SK-N-SH (cell line): ENCODE data around the gene SGMS2. TPM values are rescaled to one million over a fixed set of nuclear protein-coding genes. Genes with fewer than 3 reads are reported as not detected.

Experiments used
- CTCF ChIA-PET: fragments of 300-600, 350-600 bp; formaldehyde crosslinking; extraction: SDS; loops from one replicate; lab custom pipeline; 2021; lab: Yijun Ruan, JAX
- POLR2A ChIA-PET: fragments of 350-600 bp; sonication (Branson Sonifier 250); formaldehyde crosslinking; extraction: SDS; loops from one replicate; lab custom pipeline; 2020; ENCODE audit warnings: antibody characterized with exemption, inconsistent platforms; lab: Yijun Ruan, JAX
- DNase-seq: peaks from one replicate; pipeline ENCODE4 v3.0.0; 2012
- H2AFZ ChIP-seq: fragments of 200-600 bp; sonication (generic); 2 replicates; pipeline ENCODE4 v1.8.1; 2016; ENCODE audit warnings: antibody characterized with exemption, mild to moderate bottlenecking, low read depth
- H3F3A ChIP-seq: fragments of 200-600 bp; sonication (generic); replicated peaks from 2 replicates; pipeline ENCODE3; 2016; ENCODE audit warnings: antibody characterized with exemption, mild to moderate bottlenecking; ENCODE audit not compliant: insufficient read depth
- H3K27ac ChIP-seq, 2 experiments: fragments of 200-500 bp in 1 of 2; fragments of 200-600 bp in 1 of 2; sonication (Bioruptor generic) in 1 of 2; sonication (generic), shearing (Covaris generic) in 1 of 2; 2 replicates each; pipeline versions ENCODE4 v1.5.1 to v1.6.1; 2014 to 2016; ENCODE audit warnings: low read depth in 2 of 2, inconsistent platforms in 1 of 2, low read length in 1 of 2, mild to moderate bottlenecking in 1 of 2, mixed read lengths in 1 of 2
- H3K27me3 ChIP-seq: fragments of 200-600 bp; sonication (generic), shearing (Covaris generic); 2 replicates; pipeline ENCODE4 v1.6.1; 2016; ENCODE audit warnings: mixed run types; ENCODE audit not compliant: insufficient read depth
- H3K36me3 ChIP-seq, 2 experiments: fragments of 200-500 bp in 1 of 2; fragments of 200-600 bp in 1 of 2; sonication (Bioruptor generic) in 1 of 2; sonication (generic) in 1 of 2; replicated peaks in 1 of 2; 2 replicates each; pipeline versions ENCODE3 to v1.5.1; 2014 to 2016; ENCODE audit warnings: low read length in 1 of 2, mild to moderate bottlenecking in 1 of 2; ENCODE audit not compliant: insufficient read depth in 2 of 2, control insufficient read depth in 1 of 2
- H3K4me1 ChIP-seq, 2 experiments: fragments of 200-500 bp in 1 of 2; fragments of 200-600 bp in 1 of 2; sonication (Bioruptor generic) in 1 of 2; sonication (generic), shearing (Covaris generic) in 1 of 2; 2 replicates each; pipeline versions ENCODE4 v1.5.1 to v1.6.1; 2014 to 2016; ENCODE audit warnings: low read depth in 1 of 2, low read length in 1 of 2, mixed run types in 1 of 2; ENCODE audit not compliant: insufficient read depth in 2 of 2, control insufficient read depth in 1 of 2
- H3K4me2 ChIP-seq: fragments of 200-600 bp; sonication (generic), shearing (Covaris generic); 2 replicates; pipeline ENCODE4 v1.6.1; 2017; ENCODE audit warnings: mixed run types
- H3K4me3 ChIP-seq, 2 experiments: fragments of 200-500 bp in 1 of 2; fragments of 200-600 bp in 1 of 2; sonication (Bioruptor generic) in 1 of 2; sonication (generic), shearing (Covaris generic) in 1 of 2; 2 replicates each; pipeline versions ENCODE4 v1.5.1 to v1.8.1; 2014 to 2016; ENCODE audit warnings: low read depth in 2 of 2, inconsistent platforms in 1 of 2, low read length in 1 of 2, mild to moderate bottlenecking in 1 of 2, mixed read lengths in 1 of 2, moderate library complexity in 1 of 2
- H3K79me2 ChIP-seq: fragments of 200-600 bp; sonication (generic); 2 replicates; pipeline ENCODE4 v1.8.1; 2017; ENCODE audit warnings: mild to moderate bottlenecking; ENCODE audit not compliant: insufficient read depth
- H3K9ac ChIP-seq: fragments of 200-600 bp; sonication (generic); 2 replicates; pipeline ENCODE4 v1.6.1; 2017; ENCODE audit warnings: mixed run types
- H3K9me2 ChIP-seq: fragments of 200-600 bp; sonication (generic); 2 replicates; pipeline ENCODE4 v1.6.1; 2017; ENCODE audit warnings: mixed run types
- H3K9me3 ChIP-seq: fragments of 200-600 bp; sonication (generic); 2 replicates; pipeline ENCODE4 v1.6.1; 2017; ENCODE audit warnings: mixed run types, mild to moderate bottlenecking, moderate library complexity
- H4K20me1 ChIP-seq: fragments of 200-600 bp; sonication (generic); 2 replicates; pipeline ENCODE4 v1.6.1; 2017; ENCODE audit warnings: mild to moderate bottlenecking, mixed run types; ENCODE audit not compliant: insufficient read depth
- CHD2 ChIP-seq: fragments of 150-350 bp; IDR thresholded peaks from 2 replicates; pipeline ENCODE4 v1.6.1; 2018; ENCODE audit warnings: low read length; ENCODE audit not compliant: partially characterized antibody
- ELF1 ChIP-seq: IDR thresholded peaks from 2 replicates; pipeline ENCODE4 v1.4.0; 2012
- FOSL2 ChIP-seq: IDR thresholded peaks from 2 replicates; pipeline ENCODE4 v1.4.0; 2012; ENCODE audit warnings: low read depth, mild to moderate bottlenecking, moderate library complexity, borderline replicate concordance
- FOXJ3 ChIP-seq: sonication (generic); formaldehyde crosslinking; IDR thresholded peaks from 2 replicates; pipeline ENCODE4 v1.5.1; 2020; ENCODE audit warnings: mild to moderate bottlenecking, missing genetic modification reagents
- FOXM1 ChIP-seq: IDR thresholded peaks from 2 replicates; pipeline ENCODE4 v1.4.0; 2012; ENCODE audit warnings: low read depth, mild to moderate bottlenecking
- GABPA ChIP-seq: IDR thresholded peaks from 2 replicates; pipeline ENCODE4 v1.4.0; 2012; ENCODE audit warnings: low read depth, mild to moderate bottlenecking
- JUND ChIP-seq: IDR thresholded peaks from 2 replicates; pipeline ENCODE4 v1.4.0; 2012
- MAX ChIP-seq: IDR thresholded peaks from 2 replicates; pipeline ENCODE4 v1.4.0; 2012; ENCODE audit warnings: low read depth
- NFIC ChIP-seq: IDR thresholded peaks from 2 replicates; pipeline ENCODE4 v1.4.0; 2012; ENCODE audit warnings: borderline replicate concordance
- POLR2AphosphoS5 ChIP-seq: IDR thresholded peaks from 2 replicates; pipeline ENCODE4 v1.6.1; 2012; ENCODE audit warnings: low read depth, low read length
- RFX5 ChIP-seq: IDR thresholded peaks from 2 replicates; pipeline ENCODE4 v1.6.1; 2012; ENCODE audit warnings: mild to moderate bottlenecking, improper control_type of control experiment, low read length
- RXRA ChIP-seq: IDR thresholded peaks from 2 replicates; pipeline ENCODE4 v1.4.0; 2012; ENCODE audit warnings: low read depth, mild to moderate bottlenecking, borderline replicate concordance
- TEAD4 ChIP-seq: IDR thresholded peaks from 2 replicates; pipeline ENCODE4 v1.4.0; 2012; ENCODE audit warnings: mild to moderate bottlenecking, borderline replicate concordance; ENCODE audit not compliant: insufficient read depth
- WGBS: methylation state at CpG from one replicate; pipeline ENCODE4 v1.1.6; 2017; ENCODE audit warnings: low lambda C conversion rate; 5-methylcytosine and 5-hydroxymethylcytosine counted together
- polyA plus RNA-seq, 3 experiments: library from polyadenylated mRNA; depleted of rRNA; stranded (reverse); fragments of >200 nt; gene quantifications; 2 replicates each; pipeline ENCODE4 v1.2.3, GENCODE V29; 2012
- TF ChIP-seq, protein P1 (sequence below): IDR thresholded peaks from 2 replicates; pipeline ENCODE4 v1.4.0; 2012; ENCODE audit warnings: low read depth, borderline replicate concordance

The SGMS2 gene
- polyA plus RNA-seq, 1 of the 3 experiments (the other 2 are of a cell fraction), result 0.82 TPM

- no peaks in the 10 kb centered on the region for H3K9me2 ChIP-seq
- no peak overlapping the region for H3K4me2 ChIP-seq
- no peaks in the 10 kb centered on the region for H3K36me3 ChIP-seq
- H3K79me2 ChIP-seq, result no peaks in the 10 kb centered on the region
- H3F3A ChIP-seq, result no peaks in the 10 kb centered on the region
- H3K4me1 ChIP-seq, result no peaks in the 10 kb centered on the region
- H3K27me3 ChIP-seq, result peaks cover 20% of the 10 kb centered on the region; the same call in 1 of the 2 replicates
- WGBS, result 0% methylated on average over 1 of the region's 1 CpG
- H3K9ac ChIP-seq, result no peak overlapping the region
- H3K4me3 ChIP-seq, result no peak overlapping the region
- no peak overlapping the region for H3K27ac ChIP-seq
- POLR2A ChIA-PET, result no interaction called here
- DNase-seq, result no peak
- TF ChIP-seq FOSL2 (no peak), GABPA (no peak), FOXM1 (no peak)
- CTCF ChIA-PET, result no interaction called here
- no peak overlapping the region for H2AFZ ChIP-seq
- no peaks in the 10 kb centered on the region for H3K9me3 ChIP-seq
- no peaks in the 10 kb centered on the region for H4K20me1 ChIP-seq
Measured at GRCh38 chr4:107801766-107802211, 22.9 kb upstream of the SGMS2 start.

DNA sequence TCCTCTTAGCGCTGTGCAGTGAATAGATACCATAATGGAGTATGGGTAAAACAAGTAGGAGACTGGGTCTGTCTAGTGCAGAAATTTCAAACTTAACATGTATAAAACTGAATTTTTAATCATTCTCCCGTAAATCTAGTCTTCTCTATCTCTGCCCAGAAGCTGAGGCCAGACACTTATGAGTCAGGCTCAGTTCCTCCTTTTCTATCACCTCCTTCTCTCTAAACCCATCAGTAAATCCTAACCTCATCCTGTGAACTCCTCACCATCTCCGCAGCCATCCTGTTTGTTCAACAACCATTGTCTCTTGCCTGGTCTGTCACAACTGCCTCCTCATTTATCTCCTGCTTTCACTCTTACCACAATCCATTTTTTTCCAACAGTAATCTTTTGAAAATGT lies 19.8 kb upstream of the SGMS2 start:
- Histone ChIP-seq H3K36me3 (no peaks in the 10 kb centered on the region), H4K20me1 (no peaks in the 10 kb centered on the region), H2AFZ (no peak overlapping the region), H3K9me2 (no peaks in the 10 kb centered on the region), H3K4me2 (no peak overlapping the region), H3K9ac (no peak overlapping the region), H3K27ac (no peak overlapping the region), H3K4me1 (no peaks in the 10 kb centered on the region), H3K27me3 (peaks cover 24% of the 10 kb centered on the region; the same call in 1 of the 2 replicates), H3F3A (no peaks in the 10 kb centered on the region), H3K9me3 (no peaks in the 10 kb centered on the region), H3K79me2 (no peaks in the 10 kb centered on the region), H3K4me3 (no peak overlapping the region)
- 26% methylated on average over 3 of the region's 3 CpGs for WGBS
- ChIA-PET POLR2A (no interaction called here), CTCF (no interaction called here)
- TF ChIP-seq POLR2AphosphoS5, result no peak
- no peak for TF ChIP-seq JUND
- no peak for TF ChIP-seq ELF1
- TF ChIP-seq NFIC, result no peak
- no peak for TF ChIP-seq FOXJ3 (CRISPR knock-in tag)
- TF ChIP-seq TEAD4, result no peak
- TF ChIP-seq, protein P1, sequence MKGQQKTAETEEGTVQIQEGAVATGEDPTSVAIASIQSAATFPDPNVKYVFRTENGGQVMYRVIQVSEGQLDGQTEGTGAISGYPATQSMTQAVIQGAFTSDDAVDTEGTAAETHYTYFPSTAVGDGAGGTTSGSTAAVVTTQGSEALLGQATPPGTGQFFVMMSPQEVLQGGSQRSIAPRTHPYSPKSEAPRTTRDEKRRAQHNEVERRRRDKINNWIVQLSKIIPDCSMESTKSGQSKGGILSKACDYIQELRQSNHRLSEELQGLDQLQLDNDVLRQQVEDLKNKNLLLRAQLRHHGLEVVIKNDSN, result no peak
- no peak for TF ChIP-seq MAX
- no peak for TF ChIP-seq FOSL2
- no peak for TF ChIP-seq RXRA
- TF ChIP-seq CHD2, result no peak
- TF ChIP-seq RFX5, result no peak
- DNase-seq, result no peak
